ENCODE data around the gene CDC16. TPM values are rescaled to one million over a fixed set of nuclear protein-coding genes. Genes with fewer than 3 reads are reported as not detected.
"Not testable (repeated sequence)": the region's sequence is repeated elsewhere in the genome, so short reads cannot be mapped to it uniquely, and the experiment has no call there.

CDC16 gene
- 71.6 and 76.6 TPM in 2 replicates for total RNA-seq (2014; rRNA removed; shearing (Covaris generic); ENCODE audit: low replicate concordance)

GRCh38 chr13:114234645-114235421 is at the start of gene CDC16:
TSS of gene CDC16 (plus strand) at chr13:114234897. CDS start at chr13:114235085, 188 bp downstream.
- DNase-seq = peak; percentile 96
- H3K4me3 ChIP-seq = peak within 1 kb of the TSS; percentile 87
- no peaks in the 10 kb centered on the region for H3K27me3 ChIP-seq
- H3K36me3 ChIP-seq = peaks cover 38% of the 10 kb centered on the region
- no peaks in the 10 kb centered on the region for H3K9me3 ChIP-seq

GRCh38 chr13:114185182-114185971 is 49.3 kb upstream of the CDC16 start:
- Histone ChIP-seq H3K27me3 (no peaks in the 10 kb centered on the region), H3K4me3 (no peak overlapping the region), H3K9me3 (peaks cover 3% of the 10 kb centered on the region), H3K36me3 (no peaks in the 10 kb centered on the region)
- DNase-seq = no peak

- Histone ChIP-seq H3K4me3 (no peak overlapping the region), H3K27me3 (0 out of 2 replicates have a peak, but pooled peaks cover 2% of the 10 kb centered on the region), H3K9me3 (no peaks in the 10 kb centered on the region), H3K36me3 (no peaks in the 10 kb centered on the region)
- DNase-seq = no peak
Measured at GRCh38 chr13:114194853-114195252, 39.8 kb upstream of the CDC16 start.

- peaks cover 5% of the 10 kb centered on the region; the same call in 1 of the 2 replicates for H3K27me3 ChIP-seq
- no peaks in the 10 kb centered on the region for H3K9me3 ChIP-seq
- no peak overlapping the region for H3K4me3 ChIP-seq
- no peaks in the 10 kb centered on the region for H3K36me3 ChIP-seq
- no peak for DNase-seq
Measured at GRCh38 chr13:114196629-114197028, 38.1 kb upstream of the CDC16 start.

- Histone ChIP-seq H3K4me3 (no peak overlapping the region), H3K9me3 (no peaks in the 10 kb centered on the region), H3K36me3 (no peaks in the 10 kb centered on the region), H3K27me3 (peaks cover 3% of the 10 kb centered on the region; the same call in 1 of the 2 replicates)
- DNase-seq = no peak
Measured at GRCh38 chr13:114198556-114198955, 36.1 kb upstream of the CDC16 start.

- not testable (repeated sequence) for H3K27me3 ChIP-seq, H3K36me3 ChIP-seq, H3K9me3 ChIP-seq, H3K4me3 ChIP-seq, DNase-seq
Measured at GRCh38 chr13:114199526-114199925, 35.2 kb upstream of the CDC16 start.

GRCh38 chr13:114199954-114200353 is 34.7 kb upstream of the CDC16 start:
- Histone ChIP-seq H3K9me3 (no peaks in the 10 kb centered on the region), H3K4me3 (no peak overlapping the region), H3K27me3 (peaks cover 3% of the 10 kb centered on the region; the same call in 1 of the 2 replicates), H3K36me3 (no peaks in the 10 kb centered on the region)
- DNase-seq = no peak

GRCh38 chr13:114200399-114200911 is 34.2 kb upstream of the CDC16 start:
- no peaks in the 10 kb centered on the region for H3K36me3 ChIP-seq
- H3K4me3 ChIP-seq = no peak overlapping the region
- DNase-seq = no peak
- no peaks in the 10 kb centered on the region for H3K9me3 ChIP-seq
- H3K27me3 ChIP-seq = peaks cover 3% of the 10 kb centered on the region; the same call in 1 of the 2 replicates

- no peaks in the 10 kb centered on the region for H3K9me3 ChIP-seq
- no peaks in the 10 kb centered on the region for H3K36me3 ChIP-seq
- H3K4me3 ChIP-seq = no peak overlapping the region
- H3K27me3 ChIP-seq = peaks cover 3% of the 10 kb centered on the region; the same call in 1 of the 2 replicates
- no peak for DNase-seq
Measured at GRCh38 chr13:114202581-114202980, 32.1 kb upstream of the CDC16 start.

- no peaks in the 10 kb centered on the region for H3K9me3 ChIP-seq
- H3K4me3 ChIP-seq = no peak overlapping the region
- no peaks in the 10 kb centered on the region for H3K36me3 ChIP-seq
- peaks cover 3% of the 10 kb centered on the region; the same call in 1 of the 2 replicates for H3K27me3 ChIP-seq
- no peak for DNase-seq
Measured at GRCh38 chr13:114203536-114203935, 31.2 kb upstream of the CDC16 start.

GRCh38 chr13:114204894-114205293 is 29.8 kb upstream of the CDC16 start:
- Histone ChIP-seq H3K9me3 (no peaks in the 10 kb centered on the region), H3K36me3 (no peaks in the 10 kb centered on the region), H3K4me3 (no peak overlapping the region), H3K27me3 (peaks cover 3% of the 10 kb centered on the region; the same call in 1 of the 2 replicates)
- DNase-seq = no peak

GRCh38 chr13:114208134-114208533 is 26.6 kb upstream of the CDC16 start:
- Histone ChIP-seq H3K27me3 (no peaks in the 10 kb centered on the region), H3K36me3 (no peaks in the 10 kb centered on the region), H3K4me3 (no peak overlapping the region), H3K9me3 (no peaks in the 10 kb centered on the region)
- DNase-seq = no peak

GRCh38 chr13:114211446-114212157 is 23.1 kb upstream of the CDC16 start:
- Histone ChIP-seq H3K27me3 (0 out of 2 replicates have a peak, but pooled peaks cover 2% of the 10 kb centered on the region), H3K9me3 (peaks cover 2% of the 10 kb centered on the region; the same call in 1 of the 2 replicates), H3K4me3 (no peak overlapping the region), H3K36me3 (no peaks in the 10 kb centered on the region)
- DNase-seq = no peak

GRCh38 chr13:114212158-114212495 is 22.6 kb upstream of the CDC16 start:
- DNase-seq = no peak
- H3K9me3 ChIP-seq = peaks cover 2% of the 10 kb centered on the region; the same call in 1 of the 2 replicates
- 0 out of 2 replicates have a peak, but pooled peaks cover 2% of the 10 kb centered on the region for H3K27me3 ChIP-seq
- no peak overlapping the region for H3K4me3 ChIP-seq
- no peaks in the 10 kb centered on the region for H3K36me3 ChIP-seq

GRCh38 chr13:114213980-114214379 is 20.7 kb upstream of the CDC16 start:
- DNase-seq = no peak

GRCh38 chr13:114219392-114219791 is 15.3 kb upstream of the CDC16 start:
- Histone ChIP-seq H3K4me3 (no peak overlapping the region), H3K27me3 (0 out of 2 replicates have a peak, but pooled peaks cover 2% of the 10 kb centered on the region), H3K9me3 (peaks cover 2% of the 10 kb centered on the region; the same call in 1 of the 2 replicates), H3K36me3 (no peaks in the 10 kb centered on the region)
- no peak for DNase-seq

More at GRCh38 chr13:114213980-114214379, 20.7 kb upstream of the CDC16 start:
- H3K36me3 ChIP-seq = no peaks in the 10 kb centered on the region
- H3K9me3 ChIP-seq = peaks cover 2% of the 10 kb centered on the region; the same call in 1 of the 2 replicates
- 0 out of 2 replicates have a peak, but pooled peaks cover 2% of the 10 kb centered on the region for H3K27me3 ChIP-seq
- H3K4me3 ChIP-seq = no peak overlapping the region
